Stimulated activated naive CD8-positive, alpha-beta T cell treated with anti-CD3 and anti-CD28 coated beads, Interleukin-15, amount 100 ng/mL, for 72 hours (primary cell): ENCODE data around the gene CHMP5.
A peak's percentile ranks its signal among the peaks of the same experiment; 100 is the strongest.

ENCODE experiments used
- ATAC-seq: fragments of 150-1000 bp; cut with Tn5 transposase; 2 replicates; pipeline ENCODE4 v1.10.0; 2021; ENCODE audit warnings: mild to moderate bottlenecking, moderate library complexity
- DNase-seq, 2 donors: peaks; one replicate each; pipeline ENCODE4 v3.0.0; 2021 to 2022
- H3K27ac Mint-ChIP-seq, 2 donors: one replicate each; pipeline ENCODE4 v1.8.0; 2022; ENCODE audit warnings: mild to moderate bottlenecking in 2 of 2, mixed read lengths in 2 of 2, moderate library complexity in 2 of 2
- H3K27me3 Mint-ChIP-seq: one replicate; pipeline ENCODE4 v1.8.0; 2022; ENCODE audit warnings: mixed read lengths
- H3K4me1 Mint-ChIP-seq: one replicate; pipeline ENCODE4 v1.8.0; 2022; ENCODE audit warnings: mild to moderate bottlenecking, mixed read lengths
- H3K4me3 Mint-ChIP-seq, 2 donors: one replicate each; pipeline ENCODE4 v1.8.0; 2022; ENCODE audit warnings: mild to moderate bottlenecking in 2 of 2, mixed read lengths in 2 of 2, moderate library complexity in 1 of 2
- H3K9me3 Mint-ChIP-seq, 2 donors: one replicate each; pipeline ENCODE4 v1.8.0; 2022; ENCODE audit warnings: mixed read lengths in 2 of 2

The CHMP5 gene

GRCh38 chr9:33288828-33289483 is 24.1 kb downstream of the CHMP5 start:
- ATAC-seq (no peak), DNase-seq (peak in 1 of 2 donors; percentile 26)
- Mint-ChIP-seq H3K27ac (peak overlapping the region; percentile 100), H3K4me3 (peak overlapping the region; percentile 88 to 90), H3K9me3 (peaks cover 0 to 9% of the 10 kb centered on the region in 2 donors), H3K27me3 (no peaks in the 10 kb centered on the region), H3K4me1 (peaks cover 50% of the 10 kb centered on the region)

- peak overlapping the region; percentile 88 to 90 for H3K4me3 Mint-ChIP-seq
- no peaks in the 10 kb centered on the region for H3K27me3 Mint-ChIP-seq
- peaks cover 0 to 9% of the 10 kb centered on the region in 2 donors for H3K9me3 Mint-ChIP-seq
- peak; percentile 34 to 52 for DNase-seq
- ATAC-seq: no peak
- H3K4me1 Mint-ChIP-seq: peaks cover 53% of the 10 kb centered on the region
- H3K27ac Mint-ChIP-seq: peak overlapping the region; percentile 100
Observed at GRCh38 chr9:33289496-33289895, 24.6 kb downstream of the CHMP5 start.

GRCh38 chr9:33289936-33290246 is 25.0 kb downstream of the CHMP5 start:
- Mint-ChIP-seq H3K27me3 (no peaks in the 10 kb centered on the region), H3K4me1 (peaks cover 57% of the 10 kb centered on the region), H3K27ac (peak overlapping the region; percentile 100), H3K4me3 (peak overlapping the region; percentile 88 to 90), H3K9me3 (peaks cover 0 to 9% of the 10 kb centered on the region in 2 donors)
- ATAC-seq: no peak
- DNase-seq: no peak

GRCh38 chr9:33290247-33291030 is 25.6 kb downstream of the CHMP5 start, which contains the start of gene NFX1:
Gene NFX1 (plus strand): TSS chr9:33290516. CDS start chr9:33290573, 57 bp downstream.
- peaks cover 63% of the 10 kb centered on the region for H3K4me1 Mint-ChIP-seq
- DNase-seq (peak; percentile 98 to 100), ATAC-seq (peak; percentile 94)
- H3K9me3 Mint-ChIP-seq: peaks cover 0 to 9% of the 10 kb centered on the region in 2 donors
- H3K27me3 Mint-ChIP-seq: no peaks in the 10 kb centered on the region
- peak within 1 kb of the TSS; percentile 88 to 90 for H3K4me3 Mint-ChIP-seq
- peak within 1 kb of the TSS; percentile 100 for H3K27ac Mint-ChIP-seq

- H3K9me3 Mint-ChIP-seq: peaks cover 0 to 9% of the 10 kb centered on the region in 2 donors
- H3K27ac Mint-ChIP-seq: peak overlapping the region; percentile 100
- H3K4me1 Mint-ChIP-seq: peaks cover 69% of the 10 kb centered on the region
- H3K27me3 Mint-ChIP-seq: no peaks in the 10 kb centered on the region
- ATAC-seq: no peak
- H3K4me3 Mint-ChIP-seq: peak overlapping the region; percentile 88 to 90
- DNase-seq: no peak
Observed at GRCh38 chr9:33291031-33291397, 26.2 kb downstream of the CHMP5 start.

- H3K9me3 Mint-ChIP-seq: peaks cover 0 to 9% of the 10 kb centered on the region in 2 donors
- no peaks in the 10 kb centered on the region for H3K27me3 Mint-ChIP-seq
- H3K4me1 Mint-ChIP-seq: peaks cover 77% of the 10 kb centered on the region
- ATAC-seq (no peak), DNase-seq (no peak)
- H3K4me3 Mint-ChIP-seq: peak overlapping the region; percentile 88 to 90
- H3K27ac Mint-ChIP-seq: peak overlapping the region; percentile 89 to 100
Observed at GRCh38 chr9:33291901-33292300, 27.1 kb downstream of the CHMP5 start.

GRCh38 chr9:33293782-33294181 is 28.9 kb downstream of the CHMP5 start:
- DNase-seq (no peak), ATAC-seq (no peak)
- no peak overlapping the region for H3K4me3 Mint-ChIP-seq
- no peak overlapping the region for H3K27ac Mint-ChIP-seq
- peaks cover 0 to 9% of the 10 kb centered on the region in 2 donors for H3K9me3 Mint-ChIP-seq
- H3K4me1 Mint-ChIP-seq: peaks cover 79% of the 10 kb centered on the region
- H3K27me3 Mint-ChIP-seq: no peaks in the 10 kb centered on the region

GRCh38 chr9:33294670-33295432 is 30.0 kb downstream of the CHMP5 start:
- no peak for DNase-seq
- Mint-ChIP-seq H3K27ac (peak overlapping the region; percentile 92), H3K4me1 (peaks cover 81% of the 10 kb centered on the region), H3K9me3 (peaks cover 0 to 9% of the 10 kb centered on the region in 2 donors), H3K27me3 (no peaks in the 10 kb centered on the region), H3K4me3 (peak overlapping the region; percentile 47 to 51)
- ATAC-seq: no peak

- ATAC-seq (peak; percentile 50), DNase-seq (no peak)
- H3K27me3 Mint-ChIP-seq: no peaks in the 10 kb centered on the region
- peaks cover 0 to 9% of the 10 kb centered on the region in 2 donors for H3K9me3 Mint-ChIP-seq
- H3K4me1 Mint-ChIP-seq: peaks cover 81% of the 10 kb centered on the region
- H3K27ac Mint-ChIP-seq: peak overlapping the region; percentile 84 to 89
- H3K4me3 Mint-ChIP-seq: peak overlapping the region; percentile 42 to 63
Observed at GRCh38 chr9:33295571-33295970, 30.7 kb downstream of the CHMP5 start.

- H3K4me3 Mint-ChIP-seq: peak overlapping the region; percentile 56 to 66
- no peaks in the 10 kb centered on the region for H3K27me3 Mint-ChIP-seq
- peak overlapping the region; percentile 92 to 95 for H3K27ac Mint-ChIP-seq
- H3K9me3 Mint-ChIP-seq: peaks cover 0 to 5% of the 10 kb centered on the region in 2 donors
- H3K4me1 Mint-ChIP-seq: peaks cover 73% of the 10 kb centered on the region
- peak in 1 of 2 donors; percentile 33 for DNase-seq
- peak; percentile 78 for ATAC-seq
Observed at GRCh38 chr9:33297432-33297831, 32.6 kb downstream of the CHMP5 start.

- Mint-ChIP-seq H3K4me1 (peaks cover 46% of the 10 kb centered on the region), H3K9me3 (no peaks in the 10 kb centered on the region), H3K4me3 (no peak overlapping the region), H3K27me3 (no peaks in the 10 kb centered on the region), H3K27ac (no peak overlapping the region)
- ATAC-seq (no peak), DNase-seq (no peak)
Observed at GRCh38 chr9:33300546-33300945, 35.7 kb downstream of the CHMP5 start.

GRCh38 chr9:33304362-33304761 is 39.5 kb downstream of the CHMP5 start:
- ATAC-seq (no peak), DNase-seq (no peak)
- Mint-ChIP-seq H3K27ac (no peak overlapping the region), H3K9me3 (no peaks in the 10 kb centered on the region), H3K4me1 (peaks cover 8% of the 10 kb centered on the region), H3K4me3 (no peak overlapping the region), H3K27me3 (no peaks in the 10 kb centered on the region)

GRCh38 chr9:33306037-33306436 is 41.2 kb downstream of the CHMP5 start:
- no peak overlapping the region for H3K27ac Mint-ChIP-seq
- peaks cover 1% of the 10 kb centered on the region for H3K4me1 Mint-ChIP-seq
- no peaks in the 10 kb centered on the region for H3K9me3 Mint-ChIP-seq
- H3K27me3 Mint-ChIP-seq: no peaks in the 10 kb centered on the region
- ATAC-seq: peak; percentile 97
- H3K4me3 Mint-ChIP-seq: no peak overlapping the region
- peak in 1 of 2 donors; percentile 44 for DNase-seq

- DNase-seq: no peak
- no peaks in the 10 kb centered on the region for H3K27me3 Mint-ChIP-seq
- ATAC-seq: no peak
- H3K4me3 Mint-ChIP-seq: no peak overlapping the region
- H3K9me3 Mint-ChIP-seq: no peaks in the 10 kb centered on the region
- H3K4me1 Mint-ChIP-seq: no peaks in the 10 kb centered on the region
- no peak overlapping the region for H3K27ac Mint-ChIP-seq
Observed at GRCh38 chr9:33307067-33307466, 42.2 kb downstream of the CHMP5 start.

- ATAC-seq (no peak), DNase-seq (no peak)
- Mint-ChIP-seq H3K4me3 (no peak overlapping the region), H3K9me3 (no peaks in the 10 kb centered on the region), H3K27me3 (no peaks in the 10 kb centered on the region), H3K4me1 (no peaks in the 10 kb centered on the region), H3K27ac (no peak overlapping the region)
Observed at GRCh38 chr9:33309903-33310302, 45.1 kb downstream of the CHMP5 start.
